K562 (cell line): Measurements from ENCODE around the gene ZNF22. TPM values are rescaled to one million over a fixed set of nuclear protein-coding genes. Genes with fewer than 3 reads are reported as not detected.

Experiments used
- ATAC-seq: fragments of 200-7000 bp; cut with Tn5 transposase; 3 replicates; pipeline ENCODE4 v1.9.1; 2020; ENCODE audit warnings: moderate library complexity
- BruUV-seq: library from RNA; stranded (reverse); fragments of 400-500 nt; replicated peaks from 2 replicates; lab custom pipeline; 2021; lab: Mats Ljungman, UMichigan
- CTCF ChIA-PET: fragments of 300-600 bp; formaldehyde crosslinking; extraction: SDS; loops from one replicate; lab custom pipeline; 2021; ENCODE audit warnings: low intra/inter-chr PET ratio; lab: Yijun Ruan, JAX
- POLR2A ChIA-PET: fragments of 300-600, 350-650 bp; sonication (Branson Sonifier 250); formaldehyde crosslinking; extraction: SDS; loops from one replicate; lab custom pipeline; 2021; ENCODE audit warnings: antibody characterized with exemption, inconsistent platforms; lab: Yijun Ruan, JAX
- DNase-seq, 4 experiments: peaks; one replicate each; pipeline versions ENCODE4 v3.0.0 to v3.0.0-alpha.2; 2011 to 2018; ENCODE audit warnings: low spot score in 3 of 4, mixed read lengths in 3 of 4; ENCODE audit errors: extremely low read depth in 1 of 4
- FAIRE-seq: peaks from 2 replicates; lab custom pipeline; 2011; peaks lifted over from hg19 to GRCh38; lab: Jason Lieb, UNC
- H2AFZ ChIP-seq: 2 replicates; pipeline ENCODE4 v1.6.0; 2011; ENCODE audit warnings: low read depth, low read length, control low read depth, inconsistent platforms
- H3K27ac ChIP-seq: fragments of 200-600 bp; 3 replicates; pipeline ENCODE4 v1.8.0; 2011; ENCODE audit warnings: low read depth, mild to moderate bottlenecking, control low read depth, inconsistent platforms, low read length, moderate library complexity, mixed read lengths; ENCODE audit errors: extremely low read depth
- H3K27me3 ChIP-seq, 2 experiments: fragments of 300-600 bp in 1 of 2; 2 replicates in 1 of 2; 3 replicates in 1 of 2; pipeline versions ENCODE4 v1.6.0 to v1.8.0; 2011; ENCODE audit warnings: inconsistent platforms in 2 of 2, low read length in 2 of 2, mild to moderate bottlenecking in 1 of 2, mixed read lengths in 1 of 2, moderate library complexity in 1 of 2; ENCODE audit not compliant: control insufficient read depth in 2 of 2, insufficient read depth in 2 of 2
- H3K36me3 ChIP-seq: fragments of 300-600 bp; 3 replicates; pipeline ENCODE4 v1.8.0; 2011; ENCODE audit warnings: mild to moderate bottlenecking, low read length, inconsistent platforms; ENCODE audit not compliant: control insufficient read depth, insufficient read depth
- H3K4me1 ChIP-seq, 2 experiments: fragments of 200-600 bp in 1 of 2; replicated peaks in 1 of 2; 2 replicates in 1 of 2; 3 replicates in 1 of 2; pipeline versions ENCODE4 v1.5.1 to v1.8.0; 2011; ENCODE audit warnings: inconsistent platforms in 2 of 2, low read length in 2 of 2, mild to moderate bottlenecking in 1 of 2, mixed read lengths in 1 of 2, moderate library complexity in 1 of 2; ENCODE audit not compliant: control insufficient read depth in 2 of 2, insufficient read depth in 2 of 2
- H3K4me2 ChIP-seq: 2 replicates; pipeline ENCODE4 v1.6.1; 2011; ENCODE audit warnings: low read length, control low read depth, inconsistent platforms, mixed read lengths; ENCODE audit not compliant: insufficient read depth
- H3K4me3 ChIP-seq: fragments of 200-600 bp; sonication (generic), shearing (Covaris generic); 2 replicates; pipeline ENCODE4 v1.5.1; 2016; ENCODE audit warnings: control low read depth, inconsistent platforms
- H3K79me2 ChIP-seq: fragments of 200-600 bp; 3 replicates; pipeline ENCODE4 v1.8.0; 2011; ENCODE audit warnings: low read length, inconsistent platforms; ENCODE audit not compliant: control insufficient read depth, insufficient read depth
- H3K9ac ChIP-seq, 2 experiments: 2 replicates each; pipeline versions ENCODE4 v1.6.0 to v1.6.1; 2011; ENCODE audit warnings: low read depth in 2 of 2, low read length in 2 of 2, control low read depth in 1 of 2, inconsistent platforms in 1 of 2, mild to moderate bottlenecking in 1 of 2, mixed read lengths in 1 of 2; ENCODE audit not compliant: insufficient read depth in 1 of 2
- H3K9me1 ChIP-seq: one replicate; pipeline ENCODE4 v1.6.0; 2011; ENCODE audit warnings: inconsistent platforms, mild to moderate bottlenecking, low read length, moderate library complexity; ENCODE audit not compliant: control insufficient read depth, insufficient read depth
- H3K9me3 ChIP-seq: replicated peaks from 2 replicates; pipeline ENCODE4 v1.5.1; 2011; ENCODE audit warnings: low read depth, low read length, inconsistent platforms; ENCODE audit not compliant: control insufficient read depth, insufficient read depth
- H4K20me1 ChIP-seq: replicated peaks from 2 replicates; pipeline ENCODE4 v1.6.1; 2011; ENCODE audit warnings: low read length, inconsistent platforms, mixed read lengths; ENCODE audit not compliant: control insufficient read depth, insufficient read depth
- BHLHE40 ChIP-seq: IDR thresholded peaks from 2 replicates; pipeline ENCODE4 v1.6.1; 2011; ENCODE audit warnings: low read length, improper control_type of control experiment
- FOXP4 ChIP-seq: sonication (generic); formaldehyde crosslinking; IDR thresholded peaks from 2 replicates; pipeline ENCODE4 v1.8.0; 2022; ENCODE audit warnings: mild to moderate bottlenecking, missing genetic modification reagents, borderline replicate concordance
- HMG20B ChIP-seq: fragments of 250-450 bp; sonication (Bioruptor Pico); IDR thresholded peaks from 2 replicates; pipeline ENCODE4 v1.5.0; 2021; ENCODE audit warnings: mild to moderate bottlenecking
- ID3 ChIP-seq, 2 experiments: fragments of 250-450 bp in 1 of 2; fragments of 450-650 bp in 1 of 2; sonication (Bioruptor Pico) in 1 of 2; IDR thresholded peaks; 2 replicates each; pipeline versions ENCODE4 v1.6.1 to v1.8.0; 2016 to 2021; ENCODE audit warnings: mild to moderate bottlenecking in 2 of 2, moderate library complexity in 2 of 2, missing compliant biosample characterization in 1 of 2, missing genetic modification characterization in 1 of 2
- LARP7 ChIP-seq: fragments of 450-650 bp; IDR thresholded peaks from 2 replicates; pipeline ENCODE4 v1.6.1; 2016
- U2AF1 ChIP-seq: fragments of 200-400 bp; formaldehyde crosslinking; optimal IDR thresholded peaks from 2 replicates; pipeline ENCODE3; 2017; ENCODE audit warnings: mild to moderate bottlenecking, low read depth, low read length, moderate library complexity
- ZNF507 ChIP-seq: conservative IDR thresholded peaks from 2 replicates; pipeline ENCODE4 v1.6.1; 2017; ENCODE audit warnings: missing genetic modification characterization, missing compliant biosample characterization
- ZNF512 ChIP-seq: IDR thresholded peaks from 2 replicates; pipeline ENCODE4 v1.6.1; 2016; ENCODE audit warnings: missing genetic modification characterization, missing compliant biosample characterization
- ZNF609 ChIP-seq: sonication (generic); formaldehyde crosslinking; IDR thresholded peaks from 2 replicates; pipeline ENCODE4 v1.8.1; 2023; ENCODE audit warnings: missing genetic modification reagents, mild to moderate bottlenecking, borderline replicate concordance
- WGBS: fragments of 100-300 bp; shearing (Covaris generic); methylation state at CpG from one replicate; pipeline ENCODE4 v1.1.6; 2016; ENCODE audit warnings: low coverage, mixed read lengths; ENCODE audit not compliant: insufficient coverage; ENCODE audit errors: missing lambda C conversion rate; 5-methylcytosine and 5-hydroxymethylcytosine counted together
- in situ Hi-C: fragments of 300-500 bp; cut with MboI; formaldehyde crosslinking; loops from 4 replicates; pipeline ENCODE4 v1.15.0; 2018; ENCODE audit warnings: inconsistent platforms, mixed read lengths
- intact Hi-C: fragments of 100-400 bp; cut with micrococcal nuclease; formaldehyde crosslinking; loops from 2 replicates; pipeline ENCODE4 v1.14.2; 2022
- polyA plus RNA-seq, 8 experiments: library from polyadenylated mRNA; depleted of rRNA in 4 of 8; stranded (reverse) in 5 of 8; unstranded in 3 of 8; fragments of >200 nt; fragmentation: Nextera tagmentation in 2 of 8; fragmentation: Illumina TruSeq in 1 of 8; extraction: Ambion mirVana in 2 of 8; extraction: Trizol in 1 of 8; gene quantifications; 2 replicates each; pipeline versions ENCODE4 v1.2.1 to v1.2.3, GENCODE V29; 2011 to 2014; ENCODE audit warnings: inconsistent platforms in 1 of 8, missing spikeins in 1 of 8
- total RNA-seq, 7 experiments: library from RNA; depleted of rRNA in 6 of 7; stranded (reverse); fragments of >200 nt in 6 of 7; fragmentation: Illumina TruSeq in 2 of 7; extraction: Trizol in 2 of 7; gene quantifications; 2 replicates each; pipeline versions ENCODE4 v1.2.1 to v1.2.3, GENCODE V29; 2011 to 2021; ENCODE audit warnings: low replicate concordance in 1 of 7

ZNF22 gene
- total and polyA plus RNA-seq, 9 of the 15 experiments (the other 6 are each of a cell fraction or from before 2014, with no cell fraction given) = 36.2 to 98.7 (median 51.2) TPM

GRCh38 chr10:44968500-44969400 is 32.0 kb upstream of the ZNF22 start (continued):
- TF ChIP-seq ZNF512 (tag) = no peak
- no peak for TF ChIP-seq HMG20B (CRISPR knock-in tag)
- no peak for TF ChIP-seq BHLHE40
- no peak for TF ChIP-seq ID3 (CRISPR knock-in tag; IDR thresholded peaks at IDR 0.05)
- TF ChIP-seq ID3 (tag; IDR thresholded peaks at IDR 0.05) = no peak
- TF ChIP-seq, all 486 proteins: peak for 23

GRCh38 chr10:44969854-44970253 is 30.9 kb upstream of the ZNF22 start:
- no peak for FAIRE-seq
- H3K79me2 ChIP-seq = no peaks in the 10 kb centered on the region
- H3K4me3 ChIP-seq = no peak overlapping the region
- DNase-seq = no peak
- no peak overlapping the region for H3K27ac ChIP-seq
- H3K4me1 ChIP-seq = peaks cover 17 to 20% of the 10 kb centered on the region in 2 experiments
- no peak overlapping the region for H3K4me2 ChIP-seq
- no peaks in the 10 kb centered on the region for H4K20me1 ChIP-seq
- peaks cover 0 to 19% of the 10 kb centered on the region in 2 experiments; a peak in 2 of 5 replicates for H3K27me3 ChIP-seq
- no peak for ATAC-seq
- H3K9ac ChIP-seq = no peak overlapping the region
- intact Hi-C loops (no loop called here), in situ Hi-C loops (no loop called here)
- no peaks in the 10 kb centered on the region for H3K9me3 ChIP-seq
- WGBS = 33% methylated on average over 9 of the region's 9 CpGs
- ChIA-PET CTCF (no interaction called here), POLR2A (no interaction called here)
- no TSS peak for BruUV-seq
- H3K9me1 ChIP-seq = no peaks in the 10 kb centered on the region
- no peak overlapping the region for H2AFZ ChIP-seq
- no peaks in the 10 kb centered on the region for H3K36me3 ChIP-seq
- TF ChIP-seq LARP7 = no peak
- TF ChIP-seq FOXP4 (CRISPR knock-in tag) = no peak
- no peak for TF ChIP-seq U2AF1
- TF ChIP-seq ZNF507 (tag) = no peak
- no peak for TF ChIP-seq ZNF609 (CRISPR knock-in tag)
